H9 (cell line): ENCODE data around the gene SGIP1. TPM values are rescaled to one million over a fixed set of nuclear protein-coding genes. Genes with fewer than 3 reads are reported as not detected.

Source experiments
- DNase-seq: peaks from one replicate; pipeline ENCODE4 v3.0.0-alpha.2; 2017
- H2AFZ ChIP-seq: one replicate; pipeline ENCODE4 v1.6.1; 2013; ENCODE audit warnings: mild to moderate bottlenecking, low read length, control low read depth, moderate library complexity
- H2AK5ac ChIP-seq: 2 replicates; pipeline ENCODE4 v1.6.1; 2013; ENCODE audit warnings: low read length, control low read depth, mixed read lengths; ENCODE audit not compliant: insufficient read length
- H2BK120ac ChIP-seq: one replicate; pipeline ENCODE4 v1.6.1; 2013; ENCODE audit warnings: low read depth, mild to moderate bottlenecking, low read length, control low read depth, inconsistent platforms; ENCODE audit not compliant: poor library complexity, severe bottlenecking
- H2BK12ac ChIP-seq: 2 replicates; pipeline ENCODE4 v1.6.1; 2013; ENCODE audit warnings: low read length, control low read depth, mixed read lengths, low read depth; ENCODE audit not compliant: insufficient read length
- H2BK15ac ChIP-seq: 2 replicates; pipeline ENCODE4 v1.6.1; 2013; ENCODE audit warnings: low read depth, low read length, control low read depth
- H2BK20ac ChIP-seq: one replicate; pipeline ENCODE4 v1.6.1; 2013; ENCODE audit warnings: low read depth, mild to moderate bottlenecking, low read length, control low read depth, inconsistent platforms; ENCODE audit not compliant: poor library complexity, severe bottlenecking
- H2BK5ac ChIP-seq: 2 replicates; pipeline ENCODE4 v1.6.1; 2013; ENCODE audit warnings: low read length, control low read depth, mixed read lengths; ENCODE audit not compliant: insufficient read length
- H3K14ac ChIP-seq: 2 replicates; pipeline ENCODE4 v1.6.1; 2013; ENCODE audit warnings: low read length, control low read depth; ENCODE audit not compliant: insufficient read depth
- H3K18ac ChIP-seq: 2 replicates; pipeline ENCODE4 v1.6.1; 2013; ENCODE audit warnings: low read depth, mild to moderate bottlenecking, mixed read lengths, low read length, control low read depth; ENCODE audit not compliant: insufficient read length
- H3K23ac ChIP-seq: 2 replicates; pipeline ENCODE4 v1.6.1; 2013; ENCODE audit warnings: low read length, control low read depth, mixed read lengths, low read depth; ENCODE audit not compliant: insufficient read length
- H3K23me2 ChIP-seq: 2 replicates; pipeline ENCODE4 v1.6.1; 2013; ENCODE audit warnings: low read depth, mild to moderate bottlenecking, mixed read lengths, low read length, control low read depth; ENCODE audit not compliant: insufficient read length, poor library complexity, severe bottlenecking
- H3K27ac ChIP-seq: 2 replicates; pipeline ENCODE4 v1.5.1; 2013; ENCODE audit warnings: low read length, control low read depth, mixed read lengths, low read depth; ENCODE audit not compliant: insufficient read length
- H3K27me3 ChIP-seq: 2 replicates; pipeline ENCODE4 v1.6.1; 2013; ENCODE audit warnings: low read length, control low read depth, inconsistent platforms; ENCODE audit not compliant: insufficient read depth
- H3K4ac ChIP-seq: 2 replicates; pipeline ENCODE4 v1.6.1; 2013; ENCODE audit warnings: low read depth, mild to moderate bottlenecking, control low read depth, inconsistent platforms, low read length, moderate library complexity
- H3K4me1 ChIP-seq: 2 replicates; pipeline ENCODE4 v1.6.1; 2013; ENCODE audit warnings: low read length, control low read depth, inconsistent platforms; ENCODE audit not compliant: insufficient read depth
- H3K4me2 ChIP-seq: 2 replicates; pipeline ENCODE4 v1.6.1; 2013; ENCODE audit warnings: low read length, control low read depth, mixed read lengths; ENCODE audit not compliant: insufficient read length, insufficient read depth
- H3K56ac ChIP-seq: 2 replicates; pipeline ENCODE4 v1.6.1; 2013; ENCODE audit warnings: low read depth, mild to moderate bottlenecking, mixed read lengths, low read length, control low read depth; ENCODE audit not compliant: insufficient read length
- H3K79me1 ChIP-seq: 2 replicates; pipeline ENCODE4 v1.6.1; 2013; ENCODE audit warnings: low read depth, mild to moderate bottlenecking, moderate library complexity, low read length, control low read depth, inconsistent platforms; ENCODE audit not compliant: insufficient read depth, poor library complexity, severe bottlenecking
- H3K79me2 ChIP-seq: 2 replicates; pipeline ENCODE4 v1.6.1; 2013; ENCODE audit warnings: low read length, control low read depth, inconsistent platforms; ENCODE audit not compliant: insufficient read depth
- H3K9ac ChIP-seq: 2 replicates; pipeline ENCODE4 v1.6.1; 2013; ENCODE audit warnings: low read length, control low read depth, mixed read lengths; ENCODE audit not compliant: insufficient read length; ENCODE audit errors: extremely low read depth
- H3K9me3 ChIP-seq: one replicate; pipeline ENCODE4 v1.6.1; 2013; ENCODE audit warnings: low read depth, low read length, inconsistent platforms; ENCODE audit not compliant: control insufficient read depth
- H3T11ph ChIP-seq: one replicate; pipeline ENCODE4 v1.6.1; 2013; ENCODE audit warnings: mild to moderate bottlenecking, low read length, control low read depth, inconsistent platforms
- H4K20me1 ChIP-seq: one replicate; pipeline ENCODE4 v1.6.1; 2013; ENCODE audit not compliant: control insufficient read depth, insufficient read length, insufficient read depth
- H4K5ac ChIP-seq: 2 replicates; pipeline ENCODE4 v1.6.1; 2013; ENCODE audit warnings: low read depth, mild to moderate bottlenecking, mixed read lengths, low read length, control low read depth; ENCODE audit not compliant: insufficient read length
- H4K8ac ChIP-seq: replicated peaks from 2 replicates; pipeline ENCODE4 v1.6.1; 2013; ENCODE audit warnings: low read length, control low read depth, mixed read lengths, low read depth; ENCODE audit not compliant: insufficient read length
- H4K91ac ChIP-seq: 2 replicates; pipeline ENCODE4 v1.6.1; 2013; ENCODE audit warnings: low read depth, mild to moderate bottlenecking, moderate library complexity, mixed read lengths, low read length, control low read depth; ENCODE audit not compliant: insufficient read length
- H3K27ac Mint-ChIP-seq, 3 experiments: 2 replicates in 2 of 3; 3 replicates in 1 of 3; pipeline ENCODE4 v1.8.0; 2020 to 2021; ENCODE audit warnings: mixed read lengths in 3 of 3, mild to moderate bottlenecking in 1 of 3, moderate library complexity in 1 of 3
- H3K27me3 Mint-ChIP-seq: 2 replicates; pipeline ENCODE4 v1.8.0; 2021; ENCODE audit warnings: low read depth, mild to moderate bottlenecking, moderate library complexity, mixed read lengths
- H3K36me3 Mint-ChIP-seq, 3 experiments: 2 replicates in 2 of 3; 3 replicates in 1 of 3; pipeline ENCODE4 v1.8.0; 2020 to 2021; ENCODE audit warnings: low read depth in 3 of 3, mixed read lengths in 3 of 3; ENCODE audit not compliant: insufficient read depth in 1 of 3
- H3K4me1 Mint-ChIP-seq, 2 experiments: 2 replicates each; pipeline ENCODE4 v1.8.0; 2020; ENCODE audit warnings: mixed read lengths in 2 of 2
- H3K4me3 Mint-ChIP-seq, 2 experiments: 2 replicates in 1 of 2; 3 replicates in 1 of 2; pipeline ENCODE4 v1.8.0; 2020 to 2021; ENCODE audit warnings: mild to moderate bottlenecking in 2 of 2, mixed read lengths in 2 of 2, moderate library complexity in 1 of 2
- H3K9me3 Mint-ChIP-seq, 2 experiments: 2 replicates in 1 of 2; 3 replicates in 1 of 2; pipeline ENCODE4 v1.8.0; 2020; ENCODE audit warnings: mild to moderate bottlenecking in 2 of 2, mixed read lengths in 2 of 2, moderate library complexity in 1 of 2
- WGBS: extraction: QIAGEN DNeasy Blood & Tissue Kit; methylation state at CpG from one replicate; pipeline ENCODE4 v1.1.7; 2013; ENCODE audit warnings: missing lambda C conversion rate, low lambda C conversion rate, mixed read lengths; ENCODE audit not compliant: insufficient read length; ENCODE audit errors: extremely low coverage; 5-methylcytosine and 5-hydroxymethylcytosine counted together
- total RNA-seq: library from RNA; stranded (reverse); gene quantifications from 2 replicates; pipeline ENCODE4 v1.2.1, GENCODE V29; 2021
- TF ChIP-seq, protein P1 (sequence below): fragments of 200-600 bp; sonication (generic); conservative IDR thresholded peaks from 3 replicates; pipeline ENCODE4 v1.8.0; 2021; ENCODE audit warnings: antibody characterized with exemption, mild to moderate bottlenecking

The SGIP1 gene
- total RNA-seq, 1 experiment from 2014 or later: 1.5 TPM

- H3K4ac ChIP-seq: no peak overlapping the region
- no peak overlapping the region for H3K27ac ChIP-seq
- H2BK15ac ChIP-seq: no peak overlapping the region
- no peak overlapping the region for H4K8ac ChIP-seq
- no peak overlapping the region for H2BK5ac ChIP-seq
- no peak overlapping the region for H4K91ac ChIP-seq
- H3K36me3 Mint-ChIP-seq: no peaks in the 10 kb centered on the region
- H3K23ac ChIP-seq: no peak overlapping the region
- no peaks in the 10 kb centered on the region for H3K4me1 Mint-ChIP-seq
- no CpG with 5 or more reads among the region's 4 CpGs for WGBS
- H2BK20ac ChIP-seq: no peak overlapping the region
- H3K4me1 ChIP-seq: no peaks in the 10 kb centered on the region
- H3K27me3 Mint-ChIP-seq: peaks cover 2% of the 10 kb centered on the region; the same call in 1 of the 2 replicates
- no peak overlapping the region for H3K18ac ChIP-seq
- H4K5ac ChIP-seq: no peak overlapping the region
- no peak overlapping the region for H2AFZ ChIP-seq
- no peak overlapping the region for H3K4me3 Mint-ChIP-seq
- peaks cover 0 to 2% of the 10 kb centered on the region in 2 experiments; a peak in 1 of 5 replicates for H3K9me3 Mint-ChIP-seq
- no peak overlapping the region for H3K27ac Mint-ChIP-seq
- no peak overlapping the region for H2BK12ac ChIP-seq
- TF ChIP-seq, protein P1, sequence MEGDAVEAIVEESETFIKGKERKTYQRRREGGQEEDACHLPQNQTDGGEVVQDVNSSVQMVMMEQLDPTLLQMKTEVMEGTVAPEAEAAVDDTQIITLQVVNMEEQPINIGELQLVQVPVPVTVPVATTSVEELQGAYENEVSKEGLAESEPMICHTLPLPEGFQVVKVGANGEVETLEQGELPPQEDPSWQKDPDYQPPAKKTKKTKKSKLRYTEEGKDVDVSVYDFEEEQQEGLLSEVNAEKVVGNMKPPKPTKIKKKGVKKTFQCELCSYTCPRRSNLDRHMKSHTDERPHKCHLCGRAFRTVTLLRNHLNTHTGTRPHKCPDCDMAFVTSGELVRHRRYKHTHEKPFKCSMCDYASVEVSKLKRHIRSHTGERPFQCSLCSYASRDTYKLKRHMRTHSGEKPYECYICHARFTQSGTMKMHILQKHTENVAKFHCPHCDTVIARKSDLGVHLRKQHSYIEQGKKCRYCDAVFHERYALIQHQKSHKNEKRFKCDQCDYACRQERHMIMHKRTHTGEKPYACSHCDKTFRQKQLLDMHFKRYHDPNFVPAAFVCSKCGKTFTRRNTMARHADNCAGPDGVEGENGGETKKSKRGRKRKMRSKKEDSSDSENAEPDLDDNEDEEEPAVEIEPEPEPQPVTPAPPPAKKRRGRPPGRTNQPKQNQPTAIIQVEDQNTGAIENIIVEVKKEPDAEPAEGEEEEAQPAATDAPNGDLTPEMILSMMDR: no peak
- H4K20me1 ChIP-seq: no peaks in the 10 kb centered on the region
- H2BK120ac ChIP-seq: no peak overlapping the region
- H3T11ph ChIP-seq: no peak overlapping the region
- H3K56ac ChIP-seq: no peak overlapping the region
- H3K23me2 ChIP-seq: no peaks in the 10 kb centered on the region
- no peak overlapping the region for H3K4me2 ChIP-seq
- no peak overlapping the region for H3K9ac ChIP-seq
- no peaks in the 10 kb centered on the region for H3K9me3 ChIP-seq
- DNase-seq: no peak
- no peaks in the 10 kb centered on the region for H3K27me3 ChIP-seq
- H3K79me1 ChIP-seq: no peaks in the 10 kb centered on the region
- no peak overlapping the region for H3K14ac ChIP-seq
- no peak overlapping the region for H2AK5ac ChIP-seq
- H3K79me2 ChIP-seq: no peaks in the 10 kb centered on the region
These were observed 83.6 kb downstream of the SGIP1 start for GRCh38 chr1:66617362-66618184.
